ENCODE measurements around the gene OTUD6A. TPM values are rescaled to one million over a fixed set of nuclear protein-coding genes. Genes with fewer than 3 reads are reported as not detected.

Gene OTUD6A
- total and polyA plus RNA-seq, 7 donors: not detected

DNA sequence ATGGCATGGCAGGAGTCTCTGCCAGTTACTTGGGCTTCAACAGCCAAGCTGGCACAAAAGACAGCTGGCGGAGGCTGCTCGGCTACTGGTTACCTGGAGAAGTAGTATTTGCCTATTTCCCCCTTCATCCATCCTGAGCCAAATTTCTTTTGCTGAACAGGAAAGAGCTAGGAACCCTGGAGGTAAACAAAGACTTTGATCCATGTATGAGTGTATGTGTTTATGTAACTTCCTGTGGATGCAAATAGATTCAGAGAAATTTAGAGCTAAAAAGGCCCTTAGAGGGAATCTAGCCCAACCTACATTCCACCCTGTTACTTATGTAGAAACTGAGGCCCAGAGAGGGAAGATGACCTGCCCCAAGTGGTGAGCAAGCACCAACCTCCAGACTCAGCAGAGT, 23.7 kb upstream of the OTUD6A start:
- no peak for TF ChIP-seq EP300 (IDR thresholded peaks at IDR 0.05)
- TF ChIP-seq POLR2A (IDR thresholded peaks at IDR 0.05): no peak
- no peak for TF ChIP-seq POLR2AphosphoS5 (IDR thresholded peaks at IDR 0.05)
- TF ChIP-seq, protein P1, sequence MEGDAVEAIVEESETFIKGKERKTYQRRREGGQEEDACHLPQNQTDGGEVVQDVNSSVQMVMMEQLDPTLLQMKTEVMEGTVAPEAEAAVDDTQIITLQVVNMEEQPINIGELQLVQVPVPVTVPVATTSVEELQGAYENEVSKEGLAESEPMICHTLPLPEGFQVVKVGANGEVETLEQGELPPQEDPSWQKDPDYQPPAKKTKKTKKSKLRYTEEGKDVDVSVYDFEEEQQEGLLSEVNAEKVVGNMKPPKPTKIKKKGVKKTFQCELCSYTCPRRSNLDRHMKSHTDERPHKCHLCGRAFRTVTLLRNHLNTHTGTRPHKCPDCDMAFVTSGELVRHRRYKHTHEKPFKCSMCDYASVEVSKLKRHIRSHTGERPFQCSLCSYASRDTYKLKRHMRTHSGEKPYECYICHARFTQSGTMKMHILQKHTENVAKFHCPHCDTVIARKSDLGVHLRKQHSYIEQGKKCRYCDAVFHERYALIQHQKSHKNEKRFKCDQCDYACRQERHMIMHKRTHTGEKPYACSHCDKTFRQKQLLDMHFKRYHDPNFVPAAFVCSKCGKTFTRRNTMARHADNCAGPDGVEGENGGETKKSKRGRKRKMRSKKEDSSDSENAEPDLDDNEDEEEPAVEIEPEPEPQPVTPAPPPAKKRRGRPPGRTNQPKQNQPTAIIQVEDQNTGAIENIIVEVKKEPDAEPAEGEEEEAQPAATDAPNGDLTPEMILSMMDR (IDR thresholded peaks at IDR 0.05): no peak
- WGBS, 2 donors: 39 to 90% methylated on average over 2 of the region's 2 CpGs
- no peak for DNase-seq
- Histone ChIP-seq H3K27ac (no peak overlapping the region), H3K4me3 (no peak overlapping the region), H3K9me3 (no peaks in the 10 kb centered on the region), H3K36me3 (no peaks in the 10 kb centered on the region), H3K4me1 (no peaks in the 10 kb centered on the region), H3K27me3 (no peaks in the 10 kb centered on the region)
- intact Hi-C loops (cut with DNase I): loop anchor here (10.0 kb wide), 1 partner anchor 56 kb away; no protein-coding TSS in a partner anchor

DNA sequence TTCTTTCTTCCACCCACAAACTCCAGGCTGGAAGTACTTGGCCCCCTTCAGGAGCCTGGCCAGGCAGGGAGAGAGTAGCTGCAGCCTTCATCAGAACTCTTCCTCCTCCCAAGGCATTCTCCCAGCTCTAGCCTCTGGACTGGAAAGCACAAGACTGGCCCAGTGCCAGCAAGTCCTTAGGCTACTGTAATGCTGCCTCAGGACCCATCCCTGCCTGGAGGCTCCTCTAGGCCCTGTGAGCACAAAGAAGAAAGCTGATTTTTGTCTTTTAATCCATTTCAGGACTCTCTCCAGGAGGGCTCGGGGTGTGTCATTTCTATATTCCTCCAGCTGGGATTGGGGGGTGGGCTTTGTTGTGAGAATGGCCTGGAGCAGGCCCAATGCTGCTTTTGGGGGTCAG, 23.3 kb upstream of the OTUD6A start:
- DNase-seq: no peak
- H3K27me3 ChIP-seq: no peaks in the 10 kb centered on the region
- no peaks in the 10 kb centered on the region for H3K4me1 ChIP-seq
- H3K9me3 ChIP-seq: no peaks in the 10 kb centered on the region
- no peak overlapping the region for H3K27ac ChIP-seq
- WGBS, 2 donors: 83% methylated on average over 1 of the region's 1 CpG
- H3K36me3 ChIP-seq: no peaks in the 10 kb centered on the region
- TF ChIP-seq POLR2AphosphoS5 (IDR thresholded peaks at IDR 0.05) (no peak), POLR2A (IDR thresholded peaks at IDR 0.05) (no peak), EP300 (IDR thresholded peaks at IDR 0.05) (no peak)
- TF ChIP-seq, protein P1 (IDR thresholded peaks at IDR 0.05): no peak
- H3K4me3 ChIP-seq: no peak overlapping the region
- intact Hi-C loops (cut with DNase I): loop anchor here (10.0 kb wide), 1 partner anchor 56 kb away; no protein-coding TSS in a partner anchor

DNA sequence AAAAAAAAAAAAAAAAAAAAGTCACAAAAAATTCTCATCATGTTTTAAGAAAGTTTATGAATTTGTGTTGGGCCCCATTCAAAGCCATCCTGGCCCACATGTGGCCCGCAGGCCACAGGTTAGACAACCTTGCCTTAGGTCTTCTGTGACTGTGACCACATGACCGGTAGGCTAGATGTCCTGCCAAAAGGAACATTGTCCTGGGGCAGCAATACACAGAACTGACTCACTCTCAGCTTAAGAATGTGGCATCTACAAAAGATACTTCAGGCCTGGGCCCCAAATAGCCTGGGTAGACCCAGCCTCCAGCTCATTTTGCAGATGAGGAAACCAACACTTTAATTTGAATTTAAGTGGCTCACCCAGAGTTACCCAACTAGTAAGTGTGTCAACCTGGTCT, 22.5 kb upstream of the OTUD6A start:
- Histone ChIP-seq H3K27me3 (no peaks in the 10 kb centered on the region), H3K4me1 (no peaks in the 10 kb centered on the region), H3K9me3 (no peaks in the 10 kb centered on the region), H3K27ac (no peak overlapping the region), H3K4me3 (no peak overlapping the region), H3K36me3 (no peaks in the 10 kb centered on the region)
- TF ChIP-seq EP300 (IDR thresholded peaks at IDR 0.05): no peak
- TF ChIP-seq POLR2A (IDR thresholded peaks at IDR 0.05): no peak
- TF ChIP-seq, protein P1 (IDR thresholded peaks at IDR 0.05): no peak
- no peak for TF ChIP-seq POLR2AphosphoS5 (IDR thresholded peaks at IDR 0.05)
- no peak for DNase-seq
- 97% methylated on average over 2 of the region's 2 CpGs for WGBS, 2 donors
- intact Hi-C loops (cut with DNase I): loop anchor here (10.0 kb wide), 1 partner anchor 55 kb away; no protein-coding TSS in a partner anchor

DNA sequence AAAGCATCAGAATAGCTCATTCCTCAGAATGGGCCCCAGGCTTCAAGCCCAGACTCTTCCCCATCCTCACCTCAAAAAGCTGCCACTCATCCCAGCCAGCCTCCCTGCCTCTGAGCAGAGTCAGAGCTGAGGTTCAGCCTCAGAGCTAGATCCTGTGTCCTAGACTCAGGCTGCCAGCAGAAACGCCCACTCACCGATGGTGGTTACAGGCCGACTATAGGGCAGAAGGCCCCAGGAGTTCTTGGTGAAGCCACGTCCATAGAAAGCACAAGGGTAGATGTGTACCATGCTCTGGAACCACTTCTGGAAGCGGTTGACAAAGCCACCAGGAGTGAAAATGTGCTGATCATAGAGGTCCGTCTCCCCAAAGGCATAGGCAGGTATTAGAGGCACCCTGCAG, 20.3 kb upstream of the OTUD6A start:
- Histone ChIP-seq H3K27ac (no peak overlapping the region), H3K4me3 (no peak overlapping the region), H3K27me3 (no peaks in the 10 kb centered on the region), H3K36me3 (no peaks in the 10 kb centered on the region), H3K9me3 (no peaks in the 10 kb centered on the region), H3K4me1 (no peaks in the 10 kb centered on the region)
- WGBS, 2 donors: 88% methylated on average over 6 of the region's 6 CpGs
- DNase-seq: no peak
- intact Hi-C loops (cut with DNase I): no loop called here
- TF ChIP-seq POLR2AphosphoS5 (IDR thresholded peaks at IDR 0.05): no peak
- no peak for TF ChIP-seq EP300 (IDR thresholded peaks at IDR 0.05)
- TF ChIP-seq POLR2A (IDR thresholded peaks at IDR 0.05): no peak
- TF ChIP-seq, protein P1 (IDR thresholded peaks at IDR 0.05): no peak
